K562 (cell line): ENCODE results near the gene ZSWIM9. TPM values are rescaled to one million over a fixed set of nuclear protein-coding genes. Genes with fewer than 3 reads are reported as not detected.
A peak's percentile ranks its signal among the peaks of the same experiment; 100 is the strongest.

ENCODE experiments used
- ATF4 ChIP-seq: fragments of 450-650 bp; formaldehyde crosslinking; IDR thresholded peaks from 2 replicates; pipeline ENCODE4 v1.4.0; 2022; ENCODE audit warnings: mild to moderate bottlenecking, moderate library complexity
- BCOR ChIP-seq: fragments of 450-650 bp; IDR thresholded peaks from 2 replicates; pipeline ENCODE4 v1.6.1; 2016
- CHD7 ChIP-seq: fragments of 200-600 bp; sonication (generic); IDR thresholded peaks from one replicate; pipeline ENCODE4 v1.6.1; 2012; ENCODE audit warnings: mild to moderate bottlenecking, low read depth, low read length, inconsistent platforms
- GMEB1 ChIP-seq: fragments of 250-450 bp; sonication (Bioruptor Pico); IDR thresholded peaks from 2 replicates; pipeline ENCODE4 v1.4.0; 2020; ENCODE audit warnings: mild to moderate bottlenecking
- NBN ChIP-seq: fragments of 450-650 bp; IDR thresholded peaks from 2 replicates; pipeline ENCODE4 v1.6.1; 2016; ENCODE audit warnings: low read depth, mild to moderate bottlenecking
- POLR2G ChIP-seq: fragments of 200-400 bp; formaldehyde crosslinking; IDR thresholded peaks from 2 replicates; pipeline ENCODE4 v1.6.1; 2017; ENCODE audit warnings: low read depth, mild to moderate bottlenecking, antibody characterized with exemption, low read length, moderate library complexity
- RB1 ChIP-seq: fragments of 450-650 bp; IDR thresholded peaks from 2 replicates; pipeline ENCODE4 v1.6.1; 2017; ENCODE audit warnings: low read depth, mild to moderate bottlenecking
- RHOXF2B ChIP-seq: fragments of 250-450 bp; sonication (Bioruptor Pico); conservative IDR thresholded peaks from 2 replicates; pipeline ENCODE4 v1.5.1; 2021
- SIX5 ChIP-seq, 2 experiments: IDR thresholded peaks; 2 replicates each; pipeline ENCODE4 v1.6.1; 2011; ENCODE audit warnings: low read length in 2 of 2, borderline replicate concordance in 1 of 2, low read depth in 1 of 2, mild to moderate bottlenecking in 1 of 2, moderate library complexity in 1 of 2; ENCODE audit not compliant: insufficient read depth in 1 of 2
- SMARCA4 ChIP-seq: fragments of 450-650 bp; IDR thresholded peaks from 2 replicates; pipeline ENCODE4 v1.6.1; 2016
- SRSF9 ChIP-seq: fragments of 200-400 bp; formaldehyde crosslinking; IDR thresholded peaks from 2 replicates; pipeline ENCODE4 v1.6.1; 2017; ENCODE audit warnings: low read depth, low read length, borderline replicate concordance
- YBX1 ChIP-seq: fragments of 450-650 bp; IDR thresholded peaks from 2 replicates; pipeline ENCODE4 v1.7.1; 2016; ENCODE audit warnings: mild to moderate bottlenecking
- polyA plus RNA-seq, 8 experiments: library from polyadenylated mRNA; depleted of rRNA in 4 of 8; stranded (reverse) in 5 of 8; unstranded in 3 of 8; fragments of >200 nt; fragmentation: Nextera tagmentation in 2 of 8; fragmentation: Illumina TruSeq in 1 of 8; extraction: Ambion mirVana in 2 of 8; extraction: Trizol in 1 of 8; gene quantifications; 2 replicates each; pipeline versions ENCODE4 v1.2.1 to v1.2.3, GENCODE V29; 2011 to 2014; ENCODE audit warnings: inconsistent platforms in 1 of 8, missing spikeins in 1 of 8
- total RNA-seq, 7 experiments: library from RNA; depleted of rRNA in 6 of 7; stranded (reverse); fragments of >200 nt in 6 of 7; fragmentation: Illumina TruSeq in 2 of 7; extraction: Trizol in 2 of 7; gene quantifications; 2 replicates each; pipeline versions ENCODE4 v1.2.1 to v1.2.3, GENCODE V29; 2011 to 2021; ENCODE audit warnings: low replicate concordance in 1 of 7

The ZSWIM9 gene
- total and polyA plus RNA-seq, 9 of the 15 experiments (the other 6 are each of a cell fraction or from before 2014, with no cell fraction given) = 0.04 to 1.4 (median 0.34) TPM; not detected in 1

- TF ChIP-seq SIX5 (IDR thresholded peaks at IDR 0.05; ENCODE audit: borderline replicate concordance in 1 of 2, insufficient read depth in 1 of 2, low read depth in 1 of 2, low read length in 2 of 2) (peak; percentile 75; a peak in 3 of 4 replicates), NBN (no peak), SMARCA4 (no peak), YBX1 (no peak), CHD7 (no peak), SRSF9 (no peak), BCOR (no peak), RHOXF2B (CRISPR knock-in tag) (no peak), ATF4 (peak; percentile 27; the same call in 1 of the 2 replicates), GMEB1 (CRISPR knock-in tag) (peak; percentile 95), POLR2G (peak; percentile 92), RB1 (peak; percentile 87)
Measured at GRCh38 chr19:48169939-48170803, at the start of gene ZSWIM9, which contains the start of gene LIG1 (continued).
